Mucosa of gallbladder (tissue), 1 donor: ENCODE measurements around the gene MRPL14. TPM values are rescaled to one million over a fixed set of nuclear protein-coding genes. Genes with fewer than 3 reads are reported as not detected.
A peak's percentile ranks its signal among the peaks of the same experiment; 100 is the strongest.

Experiments used
- DNase-seq: peaks from one replicate; pipeline ENCODE4 v3.0.0-alpha.2; 2020; ENCODE audit warnings: low spot score
- total RNA-seq: library from RNA; stranded (reverse); gene quantifications from one replicate; pipeline ENCODE4 v1.2.1, GENCODE V29; 2021
- donor health status: DM: no; HTN: no; CAD: no.

Gene MRPL14
- total RNA-seq, result 30.7 TPM

GRCh38 chr6:44127186-44128019 lies at the start of gene MRPL14, which contains the start of gene TMEM63B:
Gene MRPL14 (minus strand): TSS chr6:44127452. CDS start chr6:44116611, 10,841 bp downstream.
Gene TMEM63B (plus strand): TSS chr6:44127554. CDS start chr6:44134585, 7,031 bp downstream.
- peak; percentile 91 for DNase-seq

GRCh38 chr6:44176130-44176761 lies 49.0 kb upstream of the MRPL14 start:
- no peak for DNase-seq

- peak; percentile 80 for DNase-seq
These were observed 45.7 kb upstream of the MRPL14 start for GRCh38 chr6:44172731-44173500.

GRCh38 chr6:44171899-44172546 lies 44.8 kb upstream of the MRPL14 start:
- no peak for DNase-seq

GRCh38 chr6:44169886-44170570 lies 42.8 kb upstream of the MRPL14 start:
- DNase-seq, result no peak

- DNase-seq, result no peak
These were observed 41.9 kb upstream of the MRPL14 start for GRCh38 chr6:44169154-44169553.

GRCh38 chr6:44167567-44167966 lies 40.3 kb upstream of the MRPL14 start:
- no peak for DNase-seq

GRCh38 chr6:44166591-44167184 lies 39.4 kb upstream of the MRPL14 start:
- no peak for DNase-seq

GRCh38 chr6:44166116-44166515 lies 38.9 kb upstream of the MRPL14 start:
- DNase-seq, result no peak

- no peak for DNase-seq
These were observed 35.8 kb upstream of the MRPL14 start for GRCh38 chr6:44162876-44163625.

- DNase-seq, result no peak
These were observed 34.7 kb upstream of the MRPL14 start for GRCh38 chr6:44161997-44162338.

- no peak for DNase-seq
These were observed 31.5 kb upstream of the MRPL14 start, which contains the start of gene CAPN11 for GRCh38 chr6:44158770-44159228. Gene CAPN11 (plus strand): TSS chr6:44158820. CDS start chr6:44158849, 29 bp downstream.

- no peak for DNase-seq
These were observed 29.9 kb upstream of the MRPL14 start for GRCh38 chr6:44157152-44157521.

GRCh38 chr6:44156494-44157151 lies 29.4 kb upstream of the MRPL14 start:
- no peak for DNase-seq

- DNase-seq, result no peak
These were observed 26.8 kb upstream of the MRPL14 start for GRCh38 chr6:44154067-44154466.

GRCh38 chr6:44152533-44152932 lies 25.3 kb upstream of the MRPL14 start:
- DNase-seq, result no peak

GRCh38 chr6:44152109-44152461 lies 24.8 kb upstream of the MRPL14 start:
- DNase-seq, result no peak

GRCh38 chr6:44151348-44152108 lies 24.3 kb upstream of the MRPL14 start:
- peak; percentile 66 for DNase-seq
